HG02970 (cell line): Measurements from ENCODE around the gene BCL10.
A peak's percentile ranks its signal among the peaks of the same experiment; 100 is the strongest.

Experiments
- ATAC-seq: cut with Tn5 transposase; IDR thresholded peaks from one replicate; pipeline ENCODE4 v1.9.1; 2021; ENCODE audit warnings: mild to moderate bottlenecking, moderate library complexity, moderate number of reproducible peaks; ENCODE audit not compliant: unreplicated experiment, low FRiP score

The BCL10 gene

DNA sequence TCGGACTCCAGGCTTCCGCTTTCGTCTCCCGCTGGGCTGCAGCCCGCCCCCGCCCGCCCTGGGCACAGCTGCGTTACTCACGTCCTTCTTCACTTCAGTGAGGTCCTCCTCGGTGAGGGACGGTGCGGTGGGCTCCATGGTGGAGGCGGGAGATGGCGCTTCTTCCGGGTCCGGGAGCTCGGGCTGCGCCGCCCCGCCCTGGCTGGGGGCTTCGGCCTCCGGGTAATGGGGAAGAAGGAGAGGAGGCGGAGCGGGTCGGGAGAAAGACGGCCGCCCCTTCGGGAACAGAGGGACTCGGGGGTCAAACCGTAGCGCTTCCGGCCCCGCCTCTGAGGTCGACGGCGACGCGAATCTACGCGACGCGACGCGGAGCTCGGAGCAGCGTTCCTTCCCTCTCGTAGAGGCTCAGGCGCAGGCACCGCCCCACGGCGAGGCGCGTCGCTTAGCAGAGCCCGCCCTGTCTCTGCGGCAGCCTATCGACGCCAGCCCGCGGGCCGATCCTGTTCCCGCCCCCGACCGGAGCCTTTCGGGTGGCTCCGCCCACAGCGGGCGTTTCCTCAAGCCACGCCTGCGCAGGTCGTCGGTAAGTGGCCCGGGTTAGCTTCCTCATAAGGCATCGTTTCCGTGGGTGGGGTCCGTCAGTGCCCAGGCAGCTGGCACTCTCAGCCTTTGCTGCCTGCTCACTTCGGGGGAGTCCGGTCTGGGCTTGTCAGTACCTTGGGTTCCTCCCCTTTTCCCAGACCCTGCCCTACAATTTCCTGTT lies at the start of gene BCL10:
Gene BCL10, minus strand, starts transcription at position 418 of the 763 bp plus-strand sequence. Its CDS starts 280 bp downstream, at position 138.
- peak; percentile 99 for ATAC-seq

DNA sequence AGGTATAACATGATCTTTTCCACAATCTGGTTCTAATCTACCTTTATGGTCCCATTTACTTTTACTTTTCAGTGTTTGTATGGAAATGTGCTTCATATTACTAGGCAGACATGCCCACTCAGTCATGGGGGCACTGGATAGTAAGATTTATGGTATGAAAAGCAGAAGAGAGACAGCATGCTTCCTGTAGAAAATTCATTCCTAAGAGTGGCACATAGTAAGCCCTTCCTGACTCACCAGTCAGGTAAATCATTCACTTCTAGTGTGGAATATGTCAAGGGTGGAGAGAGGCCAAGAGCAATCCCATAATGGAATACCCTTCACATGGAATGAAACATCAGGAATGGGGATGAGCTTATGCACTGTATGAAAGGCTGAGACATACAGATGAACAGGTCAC lies 49.5 kb upstream of the BCL10 start:
- ATAC-seq, result no peak

DNA sequence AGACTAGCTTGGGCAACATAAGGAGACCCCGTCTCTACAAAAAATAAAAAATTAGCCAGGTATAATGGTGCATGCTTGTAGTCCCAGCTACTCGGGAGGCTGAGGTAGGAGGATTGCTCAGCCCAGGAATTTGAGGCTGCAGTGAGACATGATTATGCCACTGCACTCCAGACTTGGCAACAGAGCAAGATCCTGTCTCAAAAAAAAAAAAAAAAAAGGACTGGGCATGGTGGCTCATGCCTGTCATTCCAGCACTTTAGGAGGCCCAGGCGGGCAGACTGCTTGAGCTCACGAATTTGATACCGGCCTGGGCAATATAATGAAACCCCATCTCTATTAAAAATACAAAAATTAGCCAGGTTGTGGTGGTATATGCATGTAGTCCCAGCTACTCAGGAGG lies 47.3 kb upstream of the BCL10 start:
- no peak for ATAC-seq

DNA sequence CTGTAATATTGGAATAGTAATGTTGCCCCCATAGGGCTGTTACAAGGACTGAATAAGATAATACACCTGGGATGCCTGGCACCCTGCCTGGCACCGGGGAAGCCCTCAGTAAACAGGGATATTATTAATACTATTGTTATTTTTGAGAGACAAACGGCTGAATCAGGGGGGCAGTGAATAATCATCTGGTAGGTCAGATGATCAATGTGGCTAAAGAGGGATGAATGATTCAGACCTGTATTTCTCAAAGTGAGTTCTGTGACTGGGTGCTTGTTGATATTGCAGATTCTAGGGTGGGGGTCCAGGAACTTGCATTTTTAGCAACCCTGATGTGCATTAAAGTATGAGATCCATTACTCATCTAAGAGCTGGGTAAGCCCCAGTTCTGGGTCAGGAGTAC lies 46.2 kb upstream of the BCL10 start:
- no peak for ATAC-seq

DNA sequence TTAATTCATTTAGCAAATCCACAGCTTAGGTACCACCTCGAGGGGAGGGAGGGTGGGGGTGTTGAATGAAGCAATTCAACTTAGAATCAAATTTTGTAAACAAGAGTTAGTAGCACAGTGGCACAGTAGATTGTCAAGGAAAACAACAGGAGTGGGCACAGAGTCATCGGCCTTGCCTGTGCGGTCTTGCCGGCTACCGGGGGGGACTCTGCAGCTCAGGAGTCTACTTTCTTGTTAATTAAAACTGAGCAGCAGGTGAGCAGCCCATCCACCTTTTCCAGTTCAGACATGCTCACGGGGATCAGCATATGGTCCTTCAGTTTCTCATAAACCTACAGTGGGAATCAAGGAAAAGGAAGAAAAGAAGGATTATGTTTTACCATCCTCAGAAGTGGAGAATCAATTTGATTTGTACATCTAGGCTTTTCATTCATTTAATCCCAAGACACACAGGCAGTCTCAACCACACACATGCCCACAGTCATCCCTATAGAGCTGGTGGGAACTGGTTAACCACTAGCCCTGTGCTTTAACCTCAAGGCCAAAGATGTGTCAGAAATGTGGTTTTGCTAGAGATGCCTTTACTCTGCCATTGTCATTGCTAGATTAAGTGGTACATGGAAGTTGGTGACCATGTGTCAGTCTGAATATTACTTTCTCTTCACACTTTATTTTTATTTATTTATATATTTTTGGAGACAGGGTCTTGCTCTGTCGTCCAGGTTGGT lies 45.0 kb upstream of the BCL10 start:
- no peak for ATAC-seq

DNA sequence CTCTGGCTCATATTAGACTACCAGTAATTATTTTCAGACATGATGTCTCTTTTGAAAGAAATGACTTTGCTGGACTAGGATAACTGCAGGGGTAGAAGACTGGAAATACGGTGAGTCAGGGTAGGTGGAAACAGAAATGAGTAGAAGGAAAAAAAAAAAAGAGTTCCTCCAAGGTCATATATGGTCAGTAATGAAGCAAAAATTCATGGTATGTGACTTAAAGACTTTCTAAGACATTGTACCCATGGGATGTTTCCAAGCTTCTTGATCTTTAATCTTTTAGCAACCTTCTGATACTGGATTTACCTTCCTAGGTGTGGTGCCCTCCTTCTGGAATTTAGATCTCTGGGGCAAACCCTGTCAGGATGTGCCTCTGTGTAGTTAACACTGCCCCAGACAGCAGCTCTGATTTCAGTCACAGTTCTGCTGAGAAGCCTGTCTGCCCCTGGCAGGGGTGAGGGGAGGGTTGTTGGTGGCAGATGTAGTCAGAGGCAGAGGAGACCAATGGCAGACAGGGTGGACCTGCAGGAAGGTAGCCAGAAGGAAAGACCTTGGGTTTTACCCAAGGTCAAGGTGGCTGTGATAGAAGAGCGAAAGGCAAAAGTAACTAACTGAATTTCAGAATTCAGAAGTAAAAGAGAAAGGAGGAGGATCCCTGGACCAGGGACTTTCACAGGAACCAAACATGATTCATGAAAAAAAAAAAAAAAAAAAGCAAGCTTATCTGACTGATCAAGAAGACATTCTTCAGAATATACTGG lies 44.1 kb upstream of the BCL10 start:
- no peak for ATAC-seq

DNA sequence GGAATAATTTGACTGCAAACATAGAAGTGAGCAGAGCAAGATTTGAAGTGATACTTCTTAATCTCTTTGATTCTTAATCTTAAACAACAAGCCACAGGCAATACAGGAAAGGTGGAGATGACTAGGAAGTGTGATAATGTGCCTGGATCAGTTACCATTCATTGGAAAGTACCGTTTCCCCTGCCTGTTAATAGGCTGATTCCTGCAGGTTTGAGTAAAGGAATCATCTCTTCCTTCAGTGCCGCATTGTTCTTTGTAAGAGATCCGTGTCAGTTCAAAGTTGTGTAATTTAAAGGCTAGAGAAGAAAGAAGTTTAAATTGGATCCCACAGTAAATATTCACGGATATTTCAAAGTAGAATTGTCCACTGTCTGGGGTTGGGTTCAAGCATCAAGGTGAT lies 43.5 kb upstream of the BCL10 start:
- no peak for ATAC-seq

DNA sequence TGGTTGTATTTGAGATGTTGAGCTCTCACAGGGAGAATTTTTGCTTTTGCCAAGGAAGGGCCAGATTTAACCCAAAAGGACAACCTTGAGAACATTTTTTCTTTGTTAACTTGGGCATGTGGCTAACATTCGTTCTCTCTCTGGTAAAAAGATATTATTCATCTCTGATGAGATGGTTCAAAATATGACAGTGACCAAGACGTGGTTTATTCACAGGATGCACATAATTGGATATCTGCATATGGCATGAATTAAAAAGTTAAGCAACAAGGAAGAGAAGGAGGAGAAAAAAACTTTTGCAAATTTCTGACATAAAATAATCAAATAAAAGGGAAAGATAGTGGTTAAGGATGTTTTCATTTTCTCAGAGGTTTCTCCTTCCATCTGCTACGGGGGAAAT lies 43.1 kb upstream of the BCL10 start:
- ATAC-seq, result no peak

DNA sequence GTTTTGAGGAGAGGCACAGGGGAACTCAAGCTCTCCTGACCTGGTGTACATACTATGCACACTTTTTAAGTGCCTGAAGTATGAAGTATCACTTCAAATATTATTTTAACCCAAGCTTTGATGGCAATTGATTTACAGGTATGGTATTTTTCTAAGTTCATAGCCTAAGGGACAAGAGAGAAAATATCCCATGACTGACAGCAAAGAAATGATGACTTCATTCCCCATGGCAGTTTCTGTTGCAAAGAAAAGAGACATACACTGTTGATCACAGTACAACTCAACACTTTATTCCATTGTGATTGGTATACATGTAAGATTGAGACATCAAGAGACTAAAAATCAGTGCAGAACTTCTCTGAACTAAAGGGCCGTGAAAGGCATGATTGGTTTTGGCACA lies 41.8 kb upstream of the BCL10 start:
- ATAC-seq, result no peak

DNA sequence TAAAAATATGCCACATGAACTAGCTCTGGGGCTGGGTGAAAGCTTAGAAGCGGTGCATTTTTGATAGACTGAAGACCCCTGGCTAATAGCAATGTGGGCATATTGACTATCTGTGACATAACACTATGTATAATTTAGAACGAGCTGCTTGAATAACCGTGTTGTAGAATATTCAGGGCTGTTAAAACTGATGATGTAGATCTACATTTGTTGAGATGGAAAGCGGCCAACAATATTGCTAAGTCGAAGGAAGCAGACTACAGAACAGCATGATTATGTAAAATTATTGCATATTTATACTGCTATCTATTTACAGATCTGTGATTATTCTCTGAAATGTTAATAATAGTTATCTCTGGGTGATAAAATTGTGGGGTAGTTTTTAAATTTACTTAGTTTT lies 41.1 kb upstream of the BCL10 start:
- ATAC-seq, result no peak

DNA sequence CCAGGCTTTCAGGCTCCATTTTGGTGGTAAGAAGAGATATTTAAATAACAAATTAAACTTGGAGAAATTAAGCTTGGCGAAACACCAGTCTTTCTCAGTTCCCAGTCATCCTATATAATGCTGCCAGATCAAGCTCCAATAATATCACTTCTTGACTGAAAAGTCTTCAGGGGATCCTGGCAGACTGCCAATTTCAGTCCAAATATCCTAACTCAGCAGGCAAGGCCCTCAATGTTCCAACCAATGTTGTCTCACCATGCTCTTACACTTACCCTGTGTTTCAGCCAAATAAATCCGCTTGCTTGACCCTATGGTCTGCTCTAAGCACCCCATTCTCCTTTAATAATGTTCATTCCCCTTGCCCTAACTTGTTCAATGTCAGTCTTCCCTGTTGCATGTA lies 39.9 kb upstream of the BCL10 start:
- no peak for ATAC-seq

DNA sequence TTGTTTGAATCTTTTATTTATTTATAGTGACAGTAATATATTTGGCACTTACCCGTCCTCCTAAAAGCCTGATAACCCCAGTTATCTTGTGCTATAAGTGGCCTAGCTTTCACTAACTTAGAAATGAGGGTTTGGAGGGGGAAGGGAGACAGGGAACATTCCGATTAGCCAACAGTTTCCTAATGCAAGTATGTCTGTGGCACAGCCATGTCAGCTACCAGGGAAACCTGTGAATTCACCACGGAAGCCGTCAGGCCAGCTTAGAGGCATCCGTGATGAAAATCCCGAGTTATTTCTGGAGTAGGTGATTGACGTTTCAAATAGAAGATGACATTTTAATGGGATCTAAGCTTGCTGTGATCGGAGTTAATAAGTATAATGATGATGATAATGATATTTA lies 39.4 kb upstream of the BCL10 start:
- no peak for ATAC-seq

DNA sequence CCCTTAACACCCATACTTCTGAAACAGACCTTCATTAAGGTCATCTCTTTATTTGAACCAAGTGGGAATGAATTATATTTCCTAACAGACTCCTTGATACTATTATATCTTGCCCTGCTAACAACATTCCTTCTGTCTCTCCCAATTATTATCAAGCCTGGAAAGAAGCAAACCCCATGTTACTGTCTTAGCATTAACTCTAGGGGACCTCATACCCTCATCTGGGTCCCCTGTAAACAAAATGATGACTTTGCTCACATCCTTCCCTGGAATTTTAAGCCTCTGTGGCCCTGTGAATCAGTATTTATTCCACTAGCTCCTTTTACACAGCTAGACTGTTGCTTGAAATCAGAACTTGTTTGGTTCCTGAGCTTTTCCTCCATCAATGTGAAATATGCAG lies 38.3 kb upstream of the BCL10 start:
- ATAC-seq, result no peak

DNA sequence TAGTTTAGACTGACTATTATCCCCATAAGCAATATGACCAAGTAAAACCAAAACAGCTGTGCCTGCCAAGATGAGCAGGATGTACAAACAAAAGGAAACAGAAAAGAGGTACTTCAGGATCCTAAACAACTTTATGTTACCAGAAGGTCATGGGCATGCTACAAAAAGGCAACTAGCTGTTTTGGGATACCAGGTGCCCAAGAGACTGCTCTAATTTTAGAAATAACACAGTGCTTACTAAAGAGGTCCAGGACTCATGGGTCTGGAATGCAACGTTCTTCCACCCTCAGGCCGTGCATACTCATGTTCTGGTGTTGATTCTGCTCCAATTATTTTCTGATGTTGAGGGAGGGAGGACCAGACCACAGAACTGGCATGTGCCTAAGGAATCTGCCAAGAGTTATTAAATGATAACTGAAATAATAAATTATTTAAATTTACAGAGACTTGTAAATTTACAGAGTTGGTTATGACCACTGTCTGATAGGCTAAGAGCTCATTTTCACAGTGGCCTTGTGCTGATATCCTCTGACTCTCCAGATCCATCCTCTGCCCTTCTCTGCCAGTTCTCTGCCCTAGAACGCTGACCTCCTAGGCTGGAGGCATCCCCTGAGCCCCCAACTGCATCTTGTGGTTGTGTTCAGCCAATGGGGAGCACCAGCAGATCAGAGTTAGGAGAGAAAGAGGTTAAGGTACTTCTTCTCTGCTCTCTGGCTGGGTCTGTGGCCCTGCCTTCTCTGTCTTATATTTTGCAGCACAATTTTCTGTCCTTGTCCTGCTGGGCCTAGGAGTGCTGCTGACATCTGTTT lies 37.7 kb upstream of the BCL10 start:
- ATAC-seq, result no peak

DNA sequence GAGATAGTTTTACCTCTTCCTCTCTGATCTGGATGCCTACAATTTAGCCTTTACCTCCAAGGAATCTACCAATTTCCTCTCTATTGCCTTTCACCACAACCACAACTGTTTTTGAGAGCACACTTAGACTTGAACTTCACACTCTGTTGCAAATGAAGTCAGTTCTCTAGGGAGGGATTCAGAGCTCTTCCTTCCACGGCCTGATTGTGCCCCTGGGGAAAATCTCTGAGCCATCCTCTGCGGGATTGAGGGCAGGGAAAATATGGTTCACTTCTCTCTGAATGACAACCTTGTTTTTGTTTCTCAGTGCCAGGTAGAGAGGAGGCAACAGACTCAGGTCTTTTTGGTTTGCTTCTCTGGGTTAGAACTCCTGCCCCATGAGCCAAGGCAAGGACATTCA lies 35.4 kb upstream of the BCL10 start:
- no peak for ATAC-seq

DNA sequence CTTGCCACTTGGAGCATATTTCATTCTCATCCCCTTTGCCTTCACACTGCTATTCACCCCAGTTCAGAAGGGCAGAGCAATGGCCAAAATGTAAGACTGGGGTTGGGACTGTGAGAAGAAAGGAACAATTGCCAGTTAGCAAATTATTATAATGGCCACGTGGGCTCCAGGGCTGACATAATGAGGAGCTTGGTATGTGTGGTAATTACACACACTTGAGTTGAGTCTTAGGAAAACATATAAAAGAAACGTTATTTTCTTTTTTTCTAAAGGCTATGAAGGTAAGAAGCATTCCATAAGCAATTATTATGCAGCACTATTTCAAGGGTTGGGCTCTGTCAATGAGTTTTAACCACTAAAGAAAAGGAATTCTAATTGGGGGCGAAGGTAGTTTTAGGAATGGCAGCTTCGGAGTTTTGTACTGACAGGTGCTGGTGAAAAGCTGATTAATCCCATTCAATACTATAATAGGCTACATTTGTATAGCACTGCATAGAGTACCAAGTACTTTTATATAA lies 32.5 kb upstream of the BCL10 start:
- no peak for ATAC-seq

DNA sequence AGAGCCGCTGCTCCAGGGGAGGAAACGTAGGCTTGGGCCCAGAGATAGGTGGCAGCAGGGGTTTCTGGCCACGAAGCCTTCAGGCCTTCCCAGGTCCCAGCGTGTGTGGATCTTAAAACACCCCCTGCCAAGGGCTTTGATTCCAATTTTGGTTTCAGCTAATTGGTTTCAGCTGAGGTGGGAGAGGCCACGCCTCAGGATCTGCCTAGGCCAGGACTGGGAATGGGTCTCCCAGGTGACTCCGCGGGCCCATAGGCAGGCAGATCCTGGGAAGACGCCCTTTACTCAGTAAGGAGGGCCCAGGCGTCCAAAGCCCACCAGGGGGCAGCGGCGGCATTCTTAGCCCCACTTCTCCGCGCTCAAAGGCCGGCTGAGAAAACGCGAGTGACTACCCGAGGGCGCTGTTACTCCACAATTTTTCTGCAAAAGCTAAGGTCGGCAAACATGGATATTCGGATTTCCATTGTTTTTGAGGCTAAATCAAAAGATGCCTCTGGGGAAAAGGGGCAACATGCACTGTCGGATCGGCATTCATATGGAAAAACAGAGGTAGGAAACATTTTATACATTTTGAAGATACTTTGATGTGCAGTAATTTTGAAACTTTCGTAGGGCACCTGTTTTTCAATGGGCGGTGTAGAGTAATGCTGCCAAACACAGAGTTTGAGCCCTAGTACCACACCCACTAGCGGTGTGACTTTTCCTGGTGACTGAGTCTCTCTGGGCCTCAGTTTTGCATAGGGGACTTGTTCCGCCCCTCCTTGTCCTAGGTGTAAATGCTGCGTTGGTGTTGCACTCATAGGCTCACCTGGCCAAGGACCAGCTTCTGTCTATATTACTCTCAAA lies 31.8 kb upstream of the BCL10 start:
- peak; percentile 85 for ATAC-seq

DNA sequence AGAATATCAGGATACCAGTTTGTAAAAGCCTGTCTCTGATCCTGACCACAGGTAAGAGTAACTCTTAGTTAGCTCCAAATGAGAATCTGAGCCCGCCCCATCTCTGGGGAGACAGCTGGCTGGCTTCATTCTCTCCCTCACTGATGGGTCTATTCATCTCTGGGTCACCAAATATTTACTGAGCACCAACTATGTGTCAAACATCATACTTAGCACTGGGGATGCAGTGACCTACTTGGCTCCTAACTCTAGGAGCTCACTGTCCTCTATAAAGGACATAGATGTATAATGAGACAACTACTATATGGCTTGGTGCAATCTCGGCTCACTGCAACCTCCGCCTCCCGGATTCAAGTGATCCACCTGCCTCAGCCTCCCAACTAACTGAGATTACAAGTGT lies 29.8 kb upstream of the BCL10 start:
- ATAC-seq, result no peak

DNA sequence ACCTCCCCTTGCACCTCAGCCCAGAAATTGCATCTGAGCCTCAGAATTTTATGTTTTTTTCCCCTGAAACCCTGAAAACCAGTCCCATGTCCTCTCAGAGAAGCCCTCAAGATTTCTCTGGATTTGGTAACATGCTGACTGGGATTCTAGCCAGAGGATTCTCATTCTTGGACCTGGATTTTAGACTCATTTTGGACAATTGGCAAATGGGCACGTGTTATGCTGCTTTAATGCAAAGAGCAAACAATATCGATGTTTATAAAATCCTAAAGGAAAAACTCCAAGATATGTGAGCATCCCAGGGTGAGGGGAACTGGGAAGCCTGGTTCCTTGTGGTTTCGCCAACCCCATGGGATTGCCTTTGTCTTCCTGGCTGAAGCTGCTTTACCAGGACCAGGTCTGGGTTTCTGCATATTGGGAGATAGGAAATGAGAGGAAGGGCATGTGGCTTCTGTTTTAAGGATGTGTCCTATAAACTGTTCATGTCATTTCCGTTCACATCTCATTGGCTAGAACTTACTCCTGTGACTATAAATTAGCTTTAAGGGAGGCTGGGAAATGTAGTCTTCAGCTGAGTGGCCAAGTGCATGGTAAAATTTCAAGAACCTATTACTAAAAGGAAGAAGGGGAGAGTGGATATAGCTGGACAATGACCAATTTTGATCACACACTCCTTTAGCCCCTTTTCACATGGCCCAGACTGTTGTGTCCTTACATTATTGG lies 27.2 kb upstream of the BCL10 start:
- ATAC-seq, result no peak
